ENCODE measurements around the gene VDR.

DNA sequence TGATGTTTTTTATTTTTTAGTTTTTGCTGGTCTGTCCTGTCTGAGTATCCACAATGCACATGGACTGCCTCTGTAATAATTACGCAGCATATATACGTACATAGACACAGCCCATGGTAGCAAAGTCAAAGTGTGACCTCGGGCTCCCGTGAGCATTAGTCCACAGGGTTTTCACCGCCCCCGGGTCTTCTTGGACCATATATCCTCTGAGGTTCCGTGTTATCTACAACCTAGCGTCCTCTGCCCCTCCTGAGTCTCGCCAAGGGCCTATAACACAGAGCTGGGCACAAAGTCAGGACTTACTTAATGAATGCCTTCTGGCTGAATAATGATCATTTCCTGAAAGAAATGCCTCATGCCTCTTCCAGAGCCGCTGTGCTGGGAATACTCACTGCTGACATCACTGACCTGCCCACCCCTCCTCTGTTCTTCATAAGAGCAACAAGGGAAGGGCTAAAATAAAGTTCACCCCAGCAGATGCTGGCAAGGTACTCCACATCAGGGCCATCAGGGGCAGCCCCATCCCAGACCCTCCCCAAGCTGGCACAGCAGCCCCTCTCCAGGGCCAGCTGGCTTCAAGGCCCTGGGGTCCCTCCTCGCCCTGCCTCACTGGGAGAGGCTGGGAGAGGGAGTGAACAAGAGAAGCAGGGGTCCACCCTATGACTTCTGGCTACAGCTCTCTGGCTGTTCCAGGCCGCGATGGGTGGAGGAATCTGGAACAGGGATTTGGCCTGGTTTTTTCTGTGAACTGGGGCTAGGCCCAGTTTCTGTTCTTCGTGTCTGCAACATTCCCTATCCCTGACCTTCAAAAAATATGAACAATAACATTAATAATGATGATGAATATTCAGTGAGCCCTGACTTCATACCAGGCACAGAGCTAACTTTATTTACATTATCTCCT lies 93.0 kb downstream of the VDR start:
- TF ChIP-seq, protein P1, sequence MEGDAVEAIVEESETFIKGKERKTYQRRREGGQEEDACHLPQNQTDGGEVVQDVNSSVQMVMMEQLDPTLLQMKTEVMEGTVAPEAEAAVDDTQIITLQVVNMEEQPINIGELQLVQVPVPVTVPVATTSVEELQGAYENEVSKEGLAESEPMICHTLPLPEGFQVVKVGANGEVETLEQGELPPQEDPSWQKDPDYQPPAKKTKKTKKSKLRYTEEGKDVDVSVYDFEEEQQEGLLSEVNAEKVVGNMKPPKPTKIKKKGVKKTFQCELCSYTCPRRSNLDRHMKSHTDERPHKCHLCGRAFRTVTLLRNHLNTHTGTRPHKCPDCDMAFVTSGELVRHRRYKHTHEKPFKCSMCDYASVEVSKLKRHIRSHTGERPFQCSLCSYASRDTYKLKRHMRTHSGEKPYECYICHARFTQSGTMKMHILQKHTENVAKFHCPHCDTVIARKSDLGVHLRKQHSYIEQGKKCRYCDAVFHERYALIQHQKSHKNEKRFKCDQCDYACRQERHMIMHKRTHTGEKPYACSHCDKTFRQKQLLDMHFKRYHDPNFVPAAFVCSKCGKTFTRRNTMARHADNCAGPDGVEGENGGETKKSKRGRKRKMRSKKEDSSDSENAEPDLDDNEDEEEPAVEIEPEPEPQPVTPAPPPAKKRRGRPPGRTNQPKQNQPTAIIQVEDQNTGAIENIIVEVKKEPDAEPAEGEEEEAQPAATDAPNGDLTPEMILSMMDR (IDR thresholded peaks at IDR 0.05), result no peak
- TF ChIP-seq POLR2A (IDR thresholded peaks at IDR 0.05), result no peak
- peak in 2 of 3 donors; percentile 71 to 79 for TF ChIP-seq POLR2AphosphoS5 (IDR thresholded peaks at IDR 0.05)
